HL-60 (cell line): ENCODE results near the gene APOH.

ENCODE experiments used
- GABPA ChIP-seq: IDR thresholded peaks from 2 replicates; pipeline ENCODE4 v1.6.1; 2012; ENCODE audit warnings: low read depth
- POLR2AphosphoS5 ChIP-seq: IDR thresholded peaks from 2 replicates; pipeline ENCODE4 v1.6.1; 2012; ENCODE audit warnings: low read depth
- TF ChIP-seq, protein P1 (sequence below): IDR thresholded peaks from one replicate; pipeline ENCODE4 v1.5.1; 2011; ENCODE audit warnings: low read length, control low read depth, inconsistent platforms; ENCODE audit not compliant: insufficient read depth
- TF ChIP-seq, protein P2 (sequence below): IDR thresholded peaks from 2 replicates; pipeline ENCODE4 v1.6.1; 2012; ENCODE audit warnings: low read depth; ENCODE audit not compliant: insufficient replicate concordance

DNA sequence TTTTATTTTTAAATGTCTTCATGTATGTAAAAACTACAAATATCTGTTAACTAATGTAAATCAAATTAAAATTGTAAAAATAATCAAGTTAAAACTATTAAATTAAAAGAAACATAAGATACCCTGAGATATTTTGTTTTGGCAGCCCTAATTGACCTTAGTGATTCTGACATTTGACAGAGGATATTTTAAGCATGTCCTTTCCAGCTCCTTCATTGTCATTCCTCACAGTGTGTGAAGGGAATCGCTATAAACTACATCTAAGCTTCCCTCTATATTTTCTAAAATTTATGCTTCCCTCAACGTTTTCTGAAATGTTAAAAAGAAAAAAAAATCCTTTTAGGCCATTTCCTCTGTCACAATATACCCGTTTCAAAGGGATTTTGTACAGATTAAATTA is 57.5 kb downstream of the APOH start:
- TF ChIP-seq POLR2AphosphoS5 (no peak), GABPA (no peak)
- TF ChIP-seq, protein P1, sequence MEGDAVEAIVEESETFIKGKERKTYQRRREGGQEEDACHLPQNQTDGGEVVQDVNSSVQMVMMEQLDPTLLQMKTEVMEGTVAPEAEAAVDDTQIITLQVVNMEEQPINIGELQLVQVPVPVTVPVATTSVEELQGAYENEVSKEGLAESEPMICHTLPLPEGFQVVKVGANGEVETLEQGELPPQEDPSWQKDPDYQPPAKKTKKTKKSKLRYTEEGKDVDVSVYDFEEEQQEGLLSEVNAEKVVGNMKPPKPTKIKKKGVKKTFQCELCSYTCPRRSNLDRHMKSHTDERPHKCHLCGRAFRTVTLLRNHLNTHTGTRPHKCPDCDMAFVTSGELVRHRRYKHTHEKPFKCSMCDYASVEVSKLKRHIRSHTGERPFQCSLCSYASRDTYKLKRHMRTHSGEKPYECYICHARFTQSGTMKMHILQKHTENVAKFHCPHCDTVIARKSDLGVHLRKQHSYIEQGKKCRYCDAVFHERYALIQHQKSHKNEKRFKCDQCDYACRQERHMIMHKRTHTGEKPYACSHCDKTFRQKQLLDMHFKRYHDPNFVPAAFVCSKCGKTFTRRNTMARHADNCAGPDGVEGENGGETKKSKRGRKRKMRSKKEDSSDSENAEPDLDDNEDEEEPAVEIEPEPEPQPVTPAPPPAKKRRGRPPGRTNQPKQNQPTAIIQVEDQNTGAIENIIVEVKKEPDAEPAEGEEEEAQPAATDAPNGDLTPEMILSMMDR, result no peak
- TF ChIP-seq, protein P2, sequence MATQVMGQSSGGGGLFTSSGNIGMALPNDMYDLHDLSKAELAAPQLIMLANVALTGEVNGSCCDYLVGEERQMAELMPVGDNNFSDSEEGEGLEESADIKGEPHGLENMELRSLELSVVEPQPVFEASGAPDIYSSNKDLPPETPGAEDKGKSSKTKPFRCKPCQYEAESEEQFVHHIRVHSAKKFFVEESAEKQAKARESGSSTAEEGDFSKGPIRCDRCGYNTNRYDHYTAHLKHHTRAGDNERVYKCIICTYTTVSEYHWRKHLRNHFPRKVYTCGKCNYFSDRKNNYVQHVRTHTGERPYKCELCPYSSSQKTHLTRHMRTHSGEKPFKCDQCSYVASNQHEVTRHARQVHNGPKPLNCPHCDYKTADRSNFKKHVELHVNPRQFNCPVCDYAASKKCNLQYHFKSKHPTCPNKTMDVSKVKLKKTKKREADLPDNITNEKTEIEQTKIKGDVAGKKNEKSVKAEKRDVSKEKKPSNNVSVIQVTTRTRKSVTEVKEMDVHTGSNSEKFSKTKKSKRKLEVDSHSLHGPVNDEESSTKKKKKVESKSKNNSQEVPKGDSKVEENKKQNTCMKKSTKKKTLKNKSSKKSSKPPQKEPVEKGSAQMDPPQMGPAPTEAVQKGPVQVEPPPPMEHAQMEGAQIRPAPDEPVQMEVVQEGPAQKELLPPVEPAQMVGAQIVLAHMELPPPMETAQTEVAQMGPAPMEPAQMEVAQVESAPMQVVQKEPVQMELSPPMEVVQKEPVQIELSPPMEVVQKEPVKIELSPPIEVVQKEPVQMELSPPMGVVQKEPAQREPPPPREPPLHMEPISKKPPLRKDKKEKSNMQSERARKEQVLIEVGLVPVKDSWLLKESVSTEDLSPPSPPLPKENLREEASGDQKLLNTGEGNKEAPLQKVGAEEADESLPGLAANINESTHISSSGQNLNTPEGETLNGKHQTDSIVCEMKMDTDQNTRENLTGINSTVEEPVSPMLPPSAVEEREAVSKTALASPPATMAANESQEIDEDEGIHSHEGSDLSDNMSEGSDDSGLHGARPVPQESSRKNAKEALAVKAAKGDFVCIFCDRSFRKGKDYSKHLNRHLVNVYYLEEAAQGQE, result no peak
